Measurements from ENCODE around the gene SEL1L3. TPM values are rescaled to one million over a fixed set of nuclear protein-coding genes. Genes with fewer than 3 reads are reported as not detected.

The SEL1L3 gene
- total RNA-seq, 4 donors from 2014 or later: 6.9 to 13.5 (median 7.5) TPM

DNA sequence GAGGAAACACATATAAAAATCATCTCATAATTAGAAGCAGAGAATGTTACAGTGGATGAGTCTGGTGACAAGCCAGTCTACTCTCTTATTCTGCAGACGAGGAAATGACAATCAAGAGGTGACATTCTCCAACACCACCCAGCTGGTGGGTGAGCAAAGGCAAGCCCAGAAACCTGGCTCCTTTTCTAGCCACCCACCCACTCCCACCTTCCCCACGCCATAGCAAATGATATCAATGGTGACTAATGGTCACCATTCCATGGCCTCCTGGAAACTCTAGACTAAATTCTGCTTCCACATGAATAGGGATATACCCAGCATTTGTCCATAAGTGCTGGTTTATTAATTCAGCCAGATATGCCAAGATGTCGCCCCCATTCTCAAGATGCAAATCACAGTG, 10.7 kb downstream of the SEL1L3 start:
- TF ChIP-seq POLR2A (IDR thresholded peaks at IDR 0.05): no peak
- TF ChIP-seq, protein P1, sequence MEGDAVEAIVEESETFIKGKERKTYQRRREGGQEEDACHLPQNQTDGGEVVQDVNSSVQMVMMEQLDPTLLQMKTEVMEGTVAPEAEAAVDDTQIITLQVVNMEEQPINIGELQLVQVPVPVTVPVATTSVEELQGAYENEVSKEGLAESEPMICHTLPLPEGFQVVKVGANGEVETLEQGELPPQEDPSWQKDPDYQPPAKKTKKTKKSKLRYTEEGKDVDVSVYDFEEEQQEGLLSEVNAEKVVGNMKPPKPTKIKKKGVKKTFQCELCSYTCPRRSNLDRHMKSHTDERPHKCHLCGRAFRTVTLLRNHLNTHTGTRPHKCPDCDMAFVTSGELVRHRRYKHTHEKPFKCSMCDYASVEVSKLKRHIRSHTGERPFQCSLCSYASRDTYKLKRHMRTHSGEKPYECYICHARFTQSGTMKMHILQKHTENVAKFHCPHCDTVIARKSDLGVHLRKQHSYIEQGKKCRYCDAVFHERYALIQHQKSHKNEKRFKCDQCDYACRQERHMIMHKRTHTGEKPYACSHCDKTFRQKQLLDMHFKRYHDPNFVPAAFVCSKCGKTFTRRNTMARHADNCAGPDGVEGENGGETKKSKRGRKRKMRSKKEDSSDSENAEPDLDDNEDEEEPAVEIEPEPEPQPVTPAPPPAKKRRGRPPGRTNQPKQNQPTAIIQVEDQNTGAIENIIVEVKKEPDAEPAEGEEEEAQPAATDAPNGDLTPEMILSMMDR (IDR thresholded peaks at IDR 0.05): no peak
- Histone ChIP-seq H3K9me3 (no peaks in the 10 kb centered on the region), H3K27ac (no peak overlapping the region), H3K4me3 (no peak overlapping the region), H3K4me1 (peaks cover 0 to 9% (median 6%) of the 10 kb centered on the region in 3 donors), H3K36me3 (no peaks in the 10 kb centered on the region), H3K27me3 (no peaks in the 10 kb centered on the region)
- 67 to 83% methylated on average over 3 of the region's 3 CpGs for WGBS, 2 donors
- intact Hi-C loops (cut with DNase I): no loop called here
- DNase-seq: no peak

DNA sequence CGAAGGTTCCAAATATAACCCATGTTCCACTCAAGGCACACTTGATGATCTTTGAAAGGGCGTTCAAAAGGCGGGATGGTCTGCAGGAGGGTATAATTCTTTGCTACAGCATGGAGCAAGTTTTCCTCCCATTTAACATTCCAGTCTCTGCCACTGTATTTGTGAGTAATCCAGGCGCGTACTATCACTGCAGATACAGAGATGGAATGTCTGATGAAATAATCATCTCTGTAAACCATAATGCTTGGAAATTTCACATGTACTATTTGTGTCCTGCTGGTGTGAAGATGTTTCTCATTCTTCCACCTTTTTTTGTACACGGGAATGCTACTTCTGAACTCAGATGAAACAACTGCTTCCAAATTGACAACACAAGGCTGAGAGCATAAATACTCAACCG, 15.5 kb downstream of the SEL1L3 start:
- H3K36me3 ChIP-seq: no peaks in the 10 kb centered on the region
- H3K27me3 ChIP-seq: no peaks in the 10 kb centered on the region
- 84 to 94% methylated on average over 7 of the region's 7 CpGs for WGBS, 2 donors
- H3K4me1 ChIP-seq: peaks cover 0 to 14% (median 4%) of the 10 kb centered on the region in 3 donors
- intact Hi-C loops (cut with DNase I): no loop called here
- no peak overlapping the region for H3K4me3 ChIP-seq
- TF ChIP-seq POLR2A (IDR thresholded peaks at IDR 0.05): no peak
- TF ChIP-seq, protein P1 (IDR thresholded peaks at IDR 0.05): no peak
- no peaks in the 10 kb centered on the region for H3K9me3 ChIP-seq
- no peak for DNase-seq
- no peak overlapping the region for H3K27ac ChIP-seq

DNA sequence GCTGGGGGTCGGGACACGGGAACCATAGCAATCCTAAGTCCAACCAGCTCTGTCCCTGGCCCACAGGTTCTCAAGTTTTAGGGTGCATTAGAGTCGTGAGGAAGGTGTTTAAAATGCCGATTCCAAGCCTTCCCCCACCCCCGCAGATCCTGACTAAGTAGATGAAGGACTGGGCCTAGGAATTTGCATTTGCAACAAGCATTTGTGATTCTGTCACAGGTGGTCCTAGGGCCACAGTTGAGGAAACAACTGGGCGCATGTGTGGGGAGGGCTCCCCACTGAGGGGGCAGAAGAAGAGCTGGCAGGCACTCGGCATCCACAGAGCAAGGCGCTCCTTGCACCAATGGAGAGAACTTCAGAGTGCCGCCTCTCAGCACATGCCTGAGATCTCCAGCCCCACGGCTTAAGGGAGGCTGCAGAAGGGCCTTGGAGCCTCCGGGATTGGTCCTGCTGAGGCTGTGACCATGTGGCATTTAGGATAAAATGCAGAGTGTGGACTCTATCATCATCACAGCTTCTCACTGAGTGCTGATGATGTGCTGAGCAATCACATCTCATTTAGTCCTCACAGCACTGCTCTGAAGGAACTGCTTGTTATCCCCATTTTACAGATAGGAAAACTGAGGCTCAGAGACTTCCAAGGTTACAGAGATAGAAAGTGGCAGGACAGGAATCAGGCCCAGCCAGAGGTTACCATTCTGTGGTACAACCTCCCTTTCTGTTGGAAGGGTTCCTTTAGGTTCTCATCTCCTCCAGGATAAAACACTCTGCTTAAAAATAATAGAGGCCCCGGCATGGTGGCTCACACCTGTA, 16.7 kb downstream of the SEL1L3 start:
- TF ChIP-seq, protein P1 (IDR thresholded peaks at IDR 0.05): no peak
- no peak for TF ChIP-seq POLR2A (IDR thresholded peaks at IDR 0.05)
- WGBS, 2 donors: 86 to 98% methylated on average over 6 of the region's 12 CpGs
- no peak for DNase-seq

DNA sequence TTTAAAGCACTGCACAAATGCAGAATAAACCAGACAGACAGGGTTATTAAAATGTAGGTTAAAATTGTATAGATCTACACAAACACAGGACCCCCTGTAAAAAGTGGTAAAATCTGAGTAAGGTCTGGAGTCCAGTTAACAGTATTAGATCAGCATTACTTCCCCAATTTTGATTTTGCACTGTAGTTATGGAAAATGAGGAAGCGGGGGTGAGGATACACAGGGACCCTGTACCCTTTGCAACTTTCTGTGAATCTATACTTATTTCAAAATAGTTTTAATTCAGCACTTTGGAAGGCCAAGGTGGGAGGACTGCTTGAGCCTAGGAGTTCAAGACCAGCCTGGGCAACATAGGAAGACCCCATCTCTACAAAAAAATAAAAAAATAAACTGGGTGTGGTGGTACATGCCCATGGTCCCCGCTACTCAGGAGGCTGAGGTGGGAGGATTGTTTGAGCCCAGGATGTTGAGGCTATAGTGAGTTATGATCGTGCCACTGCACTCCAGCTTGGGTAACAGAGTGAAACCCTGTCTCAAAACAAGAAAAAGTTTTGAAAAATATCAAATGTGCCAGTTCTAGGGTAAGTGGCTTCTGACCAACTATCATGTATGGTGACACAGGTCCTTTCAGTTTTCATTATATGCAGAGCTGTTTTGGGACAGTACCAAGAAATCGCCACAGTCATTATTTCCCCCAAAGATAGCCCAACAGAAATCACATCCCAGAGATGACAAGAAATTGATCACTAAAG, 17.7 kb downstream of the SEL1L3 start:
- no peak overlapping the region for H3K4me3 ChIP-seq
- no peak for TF ChIP-seq POLR2A (IDR thresholded peaks at IDR 0.05)
- TF ChIP-seq, protein P1 (IDR thresholded peaks at IDR 0.05): no peak
- intact Hi-C loops (cut with DNase I): no loop called here
- 78 to 94% methylated on average over 4 of the region's 4 CpGs for WGBS, 2 donors
- peaks cover 0 to 14% (median 4%) of the 10 kb centered on the region in 3 donors for H3K4me1 ChIP-seq
- H3K27ac ChIP-seq: no peak overlapping the region
- H3K27me3 ChIP-seq: no peaks in the 10 kb centered on the region
- no peaks in the 10 kb centered on the region for H3K9me3 ChIP-seq
- H3K36me3 ChIP-seq: no peaks in the 10 kb centered on the region
- DNase-seq: no peak

More for the DNA sequence above, 16.7 kb downstream of the SEL1L3 start:
- no peak overlapping the region for H3K27ac ChIP-seq
- no peaks in the 10 kb centered on the region for H3K27me3 ChIP-seq
- intact Hi-C loops (cut with DNase I): no loop called here
- no peaks in the 10 kb centered on the region for H3K36me3 ChIP-seq
- H3K4me1 ChIP-seq: peaks cover 0 to 14% (median 4%) of the 10 kb centered on the region in 3 donors
- H3K4me3 ChIP-seq: no peak overlapping the region
- no peaks in the 10 kb centered on the region for H3K9me3 ChIP-seq
